ENCODE results near the gene COL28A1. TPM values are rescaled to one million over a fixed set of nuclear protein-coding genes. Genes with fewer than 3 reads are reported as not detected.

COL28A1 gene
- 1.4 TPM for total RNA-seq

GRCh38 chr7:7535691-7536090 lies at the start of gene COL28A1:
Gene COL28A1, minus strand, starts transcription at chr7:7535873. Its CDS starts 2,998 bp downstream, at chr7:7532875.

GRCh38 chr7:7566651-7567611 lies 31.3 kb upstream of the COL28A1 start, which contains the start of gene MIOS:
Gene MIOS, plus strand, starts transcription at chr7:7566884. Its CDS starts 5,592 bp downstream, at chr7:7572476.

Other genes with a start within 250 kb of the COL28A1 start
- gene MIOS, start 31.0 kb upstream of the COL28A1 start, total RNA-seq = 57.7 TPM
- 13.4 TPM for gene UMAD1, start 104.9 kb upstream of the COL28A1 start, total RNA-seq
- gene RPA3, start 182.7 kb upstream of the COL28A1 start, total RNA-seq = 18.5 TPM

All from diencephalon (tissue), 1 donor.